ENCODE measurements around the gene RFX7. TPM values are rescaled to one million over a fixed set of nuclear protein-coding genes. Genes with fewer than 3 reads are reported as not detected.
"Not testable (repeated sequence)": the region's sequence is repeated elsewhere in the genome, so short reads cannot be mapped to it uniquely, and the experiment has no call there.

Gene RFX7
- total RNA-seq, 1 experiment from 2014 or later, result 43.4 TPM

GRCh38 chr15:56205061-56205876 lies 38.4 kb downstream of the RFX7 start:
- Histone ChIP-seq H3T11ph (ENCODE audit: low read length) (no peak overlapping the region), H2AK5ac (ENCODE audit: insufficient read length, low read length) (no peak overlapping the region), H3K9ac (ENCODE audit: extremely low read depth, insufficient read length, low read length) (no peak overlapping the region), H3K4me1 (ENCODE audit: insufficient read depth, low read length) (peaks cover 3% of the 10 kb centered on the region; the same call in 1 of the 2 replicates), H2BK5ac (ENCODE audit: insufficient read length, low read length) (no peak overlapping the region), H4K91ac (ENCODE audit: insufficient read length, low read depth, low read length) (no peak overlapping the region), H3K27ac (ENCODE audit: insufficient read length, low read depth, low read length) (no peak overlapping the region), H3K4ac (ENCODE audit: low read depth, low read length) (no peak overlapping the region), H3K79me1 (ENCODE audit: insufficient read depth, low read depth, low read length, poor library complexity, severe bottlenecking) (peaks cover 4% of the 10 kb centered on the region), H2BK15ac (ENCODE audit: low read depth, low read length) (no peak overlapping the region), H4K20me1 (ENCODE audit: control insufficient read depth, insufficient read depth, insufficient read length) (peaks cover 3% of the 10 kb centered on the region), H2BK20ac (ENCODE audit: low read depth, low read length, poor library complexity, severe bottlenecking) (no peak overlapping the region), H4K5ac (ENCODE audit: insufficient read length, low read depth, low read length) (no peak overlapping the region), H2BK120ac (ENCODE audit: low read depth, low read length, poor library complexity, severe bottlenecking) (no peak overlapping the region), H3K56ac (ENCODE audit: insufficient read length, low read depth, low read length) (no peak overlapping the region), H2BK12ac (ENCODE audit: insufficient read length, low read depth, low read length) (no peak overlapping the region), H3K14ac (ENCODE audit: insufficient read depth, low read length) (no peak overlapping the region), H3K27me3 (ENCODE audit: insufficient read depth, low read length) (no peaks in the 10 kb centered on the region), H3K23me2 (ENCODE audit: insufficient read length, low read depth, low read length, poor library complexity, severe bottlenecking) (no peaks in the 10 kb centered on the region), H3K9me3 (ENCODE audit: control insufficient read depth, low read depth, low read length) (no peaks in the 10 kb centered on the region), H2AFZ (ENCODE audit: low read length) (no peak overlapping the region), H4K8ac (replicated peaks; ENCODE audit: insufficient read length, low read depth, low read length) (no peak overlapping the region), H3K79me2 (ENCODE audit: insufficient read depth, low read length) (peaks cover 25% of the 10 kb centered on the region; the same call in 1 of the 2 replicates), H3K18ac (ENCODE audit: insufficient read length, low read depth, low read length) (no peak overlapping the region), H3K4me2 (ENCODE audit: insufficient read depth, insufficient read length, low read length) (no peak overlapping the region), H3K23ac (ENCODE audit: insufficient read length, low read depth, low read length) (no peak overlapping the region)
- H3K36me3 Mint-ChIP-seq (ENCODE audit: insufficient read depth in 1 of 3, low read depth in 3 of 3), result peaks cover 0 to 14% (median 3%) of the 10 kb centered on the region in 3 experiments; a peak in 4 of 7 replicates
- DNase-seq, result no peak
- H3K27ac Mint-ChIP-seq, result peak overlapping the region; percentile 23 to 95 (median 85); a peak in 5 of 7 replicates
- TF ChIP-seq, protein P1, sequence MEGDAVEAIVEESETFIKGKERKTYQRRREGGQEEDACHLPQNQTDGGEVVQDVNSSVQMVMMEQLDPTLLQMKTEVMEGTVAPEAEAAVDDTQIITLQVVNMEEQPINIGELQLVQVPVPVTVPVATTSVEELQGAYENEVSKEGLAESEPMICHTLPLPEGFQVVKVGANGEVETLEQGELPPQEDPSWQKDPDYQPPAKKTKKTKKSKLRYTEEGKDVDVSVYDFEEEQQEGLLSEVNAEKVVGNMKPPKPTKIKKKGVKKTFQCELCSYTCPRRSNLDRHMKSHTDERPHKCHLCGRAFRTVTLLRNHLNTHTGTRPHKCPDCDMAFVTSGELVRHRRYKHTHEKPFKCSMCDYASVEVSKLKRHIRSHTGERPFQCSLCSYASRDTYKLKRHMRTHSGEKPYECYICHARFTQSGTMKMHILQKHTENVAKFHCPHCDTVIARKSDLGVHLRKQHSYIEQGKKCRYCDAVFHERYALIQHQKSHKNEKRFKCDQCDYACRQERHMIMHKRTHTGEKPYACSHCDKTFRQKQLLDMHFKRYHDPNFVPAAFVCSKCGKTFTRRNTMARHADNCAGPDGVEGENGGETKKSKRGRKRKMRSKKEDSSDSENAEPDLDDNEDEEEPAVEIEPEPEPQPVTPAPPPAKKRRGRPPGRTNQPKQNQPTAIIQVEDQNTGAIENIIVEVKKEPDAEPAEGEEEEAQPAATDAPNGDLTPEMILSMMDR (conservative IDR thresholded peaks at IDR 0.05), result no peak
- H3K4me1 Mint-ChIP-seq, result peaks cover 42 to 50% of the 10 kb centered on the region in 2 experiments
- H3K4me3 Mint-ChIP-seq, result no peak overlapping the region
- H3K9me3 Mint-ChIP-seq, result no peaks in the 10 kb centered on the region; a peak in 1 of 5 replicates
- no peaks in the 10 kb centered on the region for H3K27me3 Mint-ChIP-seq (ENCODE audit: low read depth)

DNA sequence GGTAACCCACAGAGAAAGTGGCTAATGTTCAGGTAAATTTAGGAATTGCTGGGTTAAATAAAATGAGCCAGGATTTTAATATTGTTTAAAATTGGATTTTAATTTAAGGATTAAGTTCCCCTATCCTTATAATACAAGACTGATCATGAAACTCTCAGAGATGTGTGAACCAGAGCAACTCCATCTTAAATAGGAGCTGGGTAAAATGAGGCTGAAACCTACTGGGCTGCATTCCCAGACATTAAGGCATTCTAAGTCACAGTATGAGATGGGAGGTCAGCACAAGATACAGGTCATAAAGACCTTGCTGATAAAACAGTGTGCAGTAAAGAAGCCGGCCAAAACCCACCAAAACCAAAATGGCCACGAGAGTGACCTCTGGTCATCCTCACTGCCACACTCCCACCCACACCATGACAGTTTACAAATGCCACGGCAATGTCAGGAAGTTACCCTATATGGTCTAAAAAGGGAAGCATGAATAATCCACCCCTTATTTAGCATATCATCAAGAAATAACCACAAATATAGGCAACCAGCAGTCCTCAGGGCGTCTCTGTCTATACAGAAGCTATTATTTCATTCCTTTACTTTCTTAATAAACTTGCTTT lies 40.3 kb downstream of the RFX7 start:
- not testable (repeated sequence) for H3K79me1 ChIP-seq (ENCODE audit: insufficient read depth, low read depth, low read length, poor library complexity, severe bottlenecking); H3K56ac ChIP-seq (ENCODE audit: insufficient read length, low read depth, low read length); H4K5ac ChIP-seq (ENCODE audit: insufficient read length, low read depth, low read length); H4K20me1 ChIP-seq (ENCODE audit: control insufficient read depth, insufficient read depth, insufficient read length); H2AFZ ChIP-seq (ENCODE audit: low read length); H3K27me3 ChIP-seq (ENCODE audit: insufficient read depth, low read length); H3K14ac ChIP-seq (ENCODE audit: insufficient read depth, low read length); H4K91ac ChIP-seq (ENCODE audit: insufficient read length, low read depth, low read length); H4K8ac ChIP-seq (replicated peaks; ENCODE audit: insufficient read length, low read depth, low read length); H3K4me3 Mint-ChIP-seq; DNase-seq; H2BK5ac ChIP-seq (ENCODE audit: insufficient read length, low read length); H3K9me3 Mint-ChIP-seq; H3K18ac ChIP-seq (ENCODE audit: insufficient read length, low read depth, low read length); H2BK20ac ChIP-seq (ENCODE audit: low read depth, low read length, poor library complexity, severe bottlenecking); H3K9ac ChIP-seq (ENCODE audit: extremely low read depth, insufficient read length, low read length); H3K9me3 ChIP-seq (ENCODE audit: control insufficient read depth, low read depth, low read length); H3K27me3 Mint-ChIP-seq (ENCODE audit: low read depth); H3K4me2 ChIP-seq (ENCODE audit: insufficient read depth, insufficient read length, low read length); H3K4ac ChIP-seq (ENCODE audit: low read depth, low read length); H3K23ac ChIP-seq (ENCODE audit: insufficient read length, low read depth, low read length); H3K23me2 ChIP-seq (ENCODE audit: insufficient read length, low read depth, low read length, poor library complexity, severe bottlenecking); H3K4me1 ChIP-seq (ENCODE audit: insufficient read depth, low read length); H3T11ph ChIP-seq (ENCODE audit: low read length); H2BK120ac ChIP-seq (ENCODE audit: low read depth, low read length, poor library complexity, severe bottlenecking); H2AK5ac ChIP-seq (ENCODE audit: insufficient read length, low read length); H3K27ac ChIP-seq (ENCODE audit: insufficient read length, low read depth, low read length); H2BK12ac ChIP-seq (ENCODE audit: insufficient read length, low read depth, low read length); H2BK15ac ChIP-seq (ENCODE audit: low read depth, low read length)
- peaks cover 23% of the 10 kb centered on the region; the same call in 1 of the 2 replicates for H3K79me2 ChIP-seq (ENCODE audit: insufficient read depth, low read length)
- peaks cover 31 to 33% of the 10 kb centered on the region in 2 experiments for H3K4me1 Mint-ChIP-seq
- peak overlapping the region in 1 of 3 experiments; percentile 80; a peak in 1 of 7 replicates for H3K27ac Mint-ChIP-seq
- H3K36me3 Mint-ChIP-seq (ENCODE audit: insufficient read depth in 1 of 3, low read depth in 3 of 3), result peaks cover 0 to 12% (median 3%) of the 10 kb centered on the region in 3 experiments; a peak in 4 of 7 replicates
- WGBS (ENCODE audit: extremely low coverage, insufficient read length, low lambda C conversion rate), result no CpG with 5 or more reads among the region's 4 CpGs

Data from H9 (cell line).